ENCODE results near the gene SLC30A5. TPM values are rescaled to one million over a fixed set of nuclear protein-coding genes. Genes with fewer than 3 reads are reported as not detected.
A peak's percentile ranks its signal among the peaks of the same experiment; 100 is the strongest.

The SLC30A5 gene
- total RNA-seq, 1 donor from 2014 or later = 37.3 TPM

DNA sequence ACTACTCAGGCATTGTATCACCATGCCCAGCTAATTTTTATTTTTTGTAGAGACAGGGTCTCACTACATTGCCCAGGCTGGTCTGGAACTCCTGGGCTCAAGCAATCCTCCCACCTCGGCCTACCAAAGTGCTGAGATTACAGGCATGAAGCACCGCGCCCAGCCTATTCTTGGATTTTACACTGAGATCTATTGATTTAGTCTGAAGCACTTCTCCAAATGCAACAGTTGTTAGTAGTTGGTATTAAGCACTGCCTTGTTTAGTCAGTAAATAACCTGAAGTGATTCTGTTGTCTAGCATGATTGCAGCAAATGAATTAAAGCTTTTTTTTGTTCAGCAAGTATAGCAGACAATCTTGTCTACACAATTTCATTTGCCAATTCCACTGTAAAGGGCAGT lies 64.2 kb downstream of the SLC30A5 start:
- H3K27me3 Mint-ChIP-seq (ENCODE audit: low read depth) = no peaks in the 10 kb centered on the region
- TF ChIP-seq CTCF (conservative IDR thresholded peaks at IDR 0.05) = no peak
- no peaks in the 10 kb centered on the region for H3K4me1 Mint-ChIP-seq
- H3K36me3 Mint-ChIP-seq (ENCODE audit: low read depth) = no peaks in the 10 kb centered on the region
- no peak for DNase-seq (ENCODE audit: low read depth, low spot score)
- no peak overlapping the region for H3K4me3 Mint-ChIP-seq
- no peak overlapping the region for H3K27ac Mint-ChIP-seq (ENCODE audit: unreplicated experiment)
- no peaks in the 10 kb centered on the region for H3K9me3 Mint-ChIP-seq

DNA sequence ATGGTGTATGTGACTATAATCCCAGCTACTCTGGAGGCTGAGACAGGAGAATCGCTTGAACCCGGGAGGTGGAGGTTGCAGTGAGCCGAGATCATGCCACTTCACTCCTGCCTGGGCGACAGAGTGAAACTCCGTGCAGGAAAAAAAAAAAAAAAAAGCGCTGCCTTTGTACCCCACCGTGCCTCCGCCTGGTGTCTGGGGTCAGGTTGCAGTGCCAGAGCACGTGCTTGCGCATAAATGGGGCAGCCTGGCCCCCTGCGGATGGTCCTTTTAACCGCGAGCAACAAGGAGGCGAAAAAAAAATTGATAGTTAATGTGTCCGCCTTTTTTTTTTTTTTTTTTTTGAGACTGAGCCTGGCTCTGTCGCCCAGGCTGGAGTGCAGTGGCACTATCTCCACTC lies 66.8 kb downstream of the SLC30A5 start:
- DNase-seq (ENCODE audit: low read depth, low spot score) = no peak
- H3K9me3 Mint-ChIP-seq = no peaks in the 10 kb centered on the region

GRCh38 chr5:69166686-69167492 lies 73.1 kb downstream of the SLC30A5 start, which contains the start of gene CCNB1:
Gene CCNB1, plus strand, starts transcription at chr5:69167150. Its CDS starts 113 bp downstream, at chr5:69167263.
- peaks cover 5% of the 10 kb centered on the region for H3K9me3 Mint-ChIP-seq
- H3K27ac Mint-ChIP-seq (ENCODE audit: unreplicated experiment) = peak within 1 kb of the TSS; percentile 98
- no peak for TF ChIP-seq CTCF (conservative IDR thresholded peaks at IDR 0.05)
- H3K27me3 Mint-ChIP-seq (ENCODE audit: low read depth) = no peaks in the 10 kb centered on the region
- peaks cover 18% of the 10 kb centered on the region for H3K36me3 Mint-ChIP-seq (ENCODE audit: low read depth)
- peak within 1 kb of the TSS; percentile 95 for H3K4me3 Mint-ChIP-seq
- DNase-seq (ENCODE audit: low read depth, low spot score) = peak; percentile 96
- H3K4me1 Mint-ChIP-seq = peaks cover 47% of the 10 kb centered on the region

More for the DNA sequence above, 66.8 kb downstream of the SLC30A5 start:
- H3K27me3 Mint-ChIP-seq (ENCODE audit: low read depth) = no peaks in the 10 kb centered on the region
- no peak for TF ChIP-seq CTCF (conservative IDR thresholded peaks at IDR 0.05)
- no peak overlapping the region for H3K4me3 Mint-ChIP-seq
- H3K36me3 Mint-ChIP-seq (ENCODE audit: low read depth) = no peaks in the 10 kb centered on the region
- H3K27ac Mint-ChIP-seq (ENCODE audit: unreplicated experiment) = no peak overlapping the region
- no peaks in the 10 kb centered on the region for H3K4me1 Mint-ChIP-seq

GRCh38 chr5:69167493-69167855 lies 73.7 kb downstream of the SLC30A5 start:
- H3K27ac Mint-ChIP-seq (ENCODE audit: unreplicated experiment) = peak overlapping the region; percentile 98
- peaks cover 18% of the 10 kb centered on the region for H3K36me3 Mint-ChIP-seq (ENCODE audit: low read depth)
- no peaks in the 10 kb centered on the region for H3K27me3 Mint-ChIP-seq (ENCODE audit: low read depth)
- peak overlapping the region; percentile 95 for H3K4me3 Mint-ChIP-seq
- peaks cover 5% of the 10 kb centered on the region for H3K9me3 Mint-ChIP-seq
- no peak for DNase-seq (ENCODE audit: low read depth, low spot score)
- H3K4me1 Mint-ChIP-seq = peaks cover 48% of the 10 kb centered on the region
- no peak for TF ChIP-seq CTCF (conservative IDR thresholded peaks at IDR 0.05)

- Mint-ChIP-seq H3K36me3 (ENCODE audit: low read depth) (peaks cover 19% of the 10 kb centered on the region), H3K4me3 (peak overlapping the region; percentile 95), H3K27ac (ENCODE audit: unreplicated experiment) (peak overlapping the region; percentile 98), H3K4me1 (peaks cover 50% of the 10 kb centered on the region), H3K27me3 (ENCODE audit: low read depth) (no peaks in the 10 kb centered on the region), H3K9me3 (peaks cover 5% of the 10 kb centered on the region)
- no peak for TF ChIP-seq CTCF (conservative IDR thresholded peaks at IDR 0.05)
- DNase-seq (ENCODE audit: low read depth, low spot score) = no peak
Measured at GRCh38 chr5:69167929-69168328, 74.1 kb downstream of the SLC30A5 start.
